ENCODE measurements around the gene SPEF2. TPM values are rescaled to one million over a fixed set of nuclear protein-coding genes. Genes with fewer than 3 reads are reported as not detected.

SPEF2 gene
- total RNA-seq, 2 experiments from 2014 or later, result 3.2 TPM

- POLR2A ChIA-PET, result interaction anchor here (1.0 kb wide), 3 partner anchors 9 to 85 kb away, joined by 3 to 5 read pairs (median 3); partner anchors contain the start of gene IL7R
- DNase-seq, result no peak
- no peak for TF ChIP-seq CTCF (IDR thresholded peaks at IDR 0.05)
- peaks cover 3% of the 10 kb centered on the region for H3K4me1 ChIP-seq (ENCODE audit: insufficient read depth, low read length)
- H3K27ac ChIP-seq (ENCODE audit: low read depth in 1 of 2, low read length in 2 of 2), result no peak overlapping the region
- no peaks in the 10 kb centered on the region for H3K9me3 Mint-ChIP-seq
- intact Hi-C loops (cut with DNase I, micrococcal nuclease), result loop anchor here (5.0 to 10.0 kb wide), 2 partner anchors 676 to 684 kb away; no protein-coding TSS in a partner anchor
- H3K4me3 ChIP-seq (ENCODE audit: low read length), result no peak overlapping the region
- H3K36me3 Mint-ChIP-seq (ENCODE audit: low read depth), result no peaks in the 10 kb centered on the region
- H3K9me3 ChIP-seq (ENCODE audit: control insufficient read depth in 1 of 2, insufficient read depth in 1 of 2, low read length in 2 of 2), result no peaks in the 10 kb centered on the region
- no peak overlapping the region for H3K27ac Mint-ChIP-seq
- ATAC-seq (ENCODE audit: poor library complexity), result no peak
- H3K4me3 Mint-ChIP-seq, result no peak overlapping the region
- peaks cover 38% of the 10 kb centered on the region for H3K4me1 Mint-ChIP-seq (ENCODE audit: low read depth)
- no peaks in the 10 kb centered on the region for H3K27me3 ChIP-seq (ENCODE audit: control insufficient read depth in 1 of 2, insufficient read depth in 2 of 2, low read length in 2 of 2)
- H3K36me3 ChIP-seq (ENCODE audit: insufficient read depth, low read length), result no peaks in the 10 kb centered on the region
- CTCF ChIA-PET, result interaction anchor here (2.2 kb wide), 1 partner anchor 120 kb away, joined by 8 read pairs; no protein-coding TSS in a partner anchor
- no peaks in the 10 kb centered on the region for H3K27me3 Mint-ChIP-seq
These were observed 153.6 kb downstream of the SPEF2 start for GRCh38 chr5:35771300-35771699.

DNA sequence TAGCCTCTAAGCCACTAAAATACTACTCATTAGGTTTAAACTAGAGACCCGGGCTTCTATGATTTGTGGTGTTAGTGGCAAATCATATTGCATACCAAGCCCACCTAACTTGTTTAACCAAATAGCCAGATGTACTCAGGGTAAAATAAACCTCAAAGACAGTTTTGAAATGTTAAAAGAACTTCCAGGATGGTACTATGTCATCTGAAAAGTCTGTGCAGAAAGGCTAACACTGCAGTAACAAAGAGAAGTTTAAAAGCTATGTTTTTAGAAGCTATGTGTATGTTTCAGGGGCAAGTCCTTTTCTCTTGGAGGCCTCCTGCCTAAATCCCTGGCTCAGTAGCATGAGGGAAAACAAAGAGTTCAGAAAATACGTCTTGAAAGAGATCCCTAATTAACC lies 154.2 kb downstream of the SPEF2 start:
- peaks cover 41% of the 10 kb centered on the region for H3K4me1 Mint-ChIP-seq (ENCODE audit: low read depth)
- H3K27ac Mint-ChIP-seq, result peak overlapping the region; percentile 11
- Histone ChIP-seq H3K4me1 (ENCODE audit: insufficient read depth, low read length) (peaks cover 3% of the 10 kb centered on the region), H3K27ac (ENCODE audit: low read depth in 1 of 2, low read length in 2 of 2) (no peak overlapping the region), H3K27me3 (ENCODE audit: control insufficient read depth in 1 of 2, insufficient read depth in 2 of 2, low read length in 2 of 2) (no peaks in the 10 kb centered on the region), H3K9me3 (ENCODE audit: control insufficient read depth in 1 of 2, insufficient read depth in 1 of 2, low read length in 2 of 2) (no peaks in the 10 kb centered on the region), H3K36me3 (ENCODE audit: insufficient read depth, low read length) (no peaks in the 10 kb centered on the region), H3K4me3 (ENCODE audit: low read length) (no peak overlapping the region)
- no peak for TF ChIP-seq CTCF (IDR thresholded peaks at IDR 0.05)
- DNase-seq, result no peak
- no peak overlapping the region for H3K4me3 Mint-ChIP-seq
- no peaks in the 10 kb centered on the region for H3K36me3 Mint-ChIP-seq (ENCODE audit: low read depth)
- ChIA-PET POLR2A (interaction anchor here (1.0 kb wide), 2 partner anchors 10 to 85 kb away, joined by 3 to 5 read pairs; partner anchors contain the start of gene IL7R), CTCF (no interaction called here)
- ATAC-seq (ENCODE audit: poor library complexity), result no peak
- H3K27me3 Mint-ChIP-seq, result no peaks in the 10 kb centered on the region
- intact Hi-C loops (cut with DNase I, micrococcal nuclease), result loop anchor here (5.0 to 10.0 kb wide), 2 partner anchors 677 to 685 kb away; no protein-coding TSS in a partner anchor
- H3K9me3 Mint-ChIP-seq, result no peaks in the 10 kb centered on the region

GRCh38 chr5:35773967-35774366 lies 156.3 kb downstream of the SPEF2 start:
- H3K4me1 ChIP-seq (ENCODE audit: insufficient read depth, low read length), result peaks cover 9% of the 10 kb centered on the region
- POLR2A ChIA-PET, result interaction anchor here (1.2 kb wide), 1 partner anchor 77 kb away, joined by 3 read pairs; no protein-coding TSS in a partner anchor
- TF ChIP-seq CTCF (IDR thresholded peaks at IDR 0.05), result no peak
- H3K4me3 ChIP-seq (ENCODE audit: low read length), result no peak overlapping the region
- DNase-seq (peak in 3 of 14 experiments; percentile 16 to 37 (median 25)), ATAC-seq (ENCODE audit: poor library complexity) (peak; percentile 48)
- H3K9me3 Mint-ChIP-seq, result no peaks in the 10 kb centered on the region
- H3K27me3 Mint-ChIP-seq, result no peaks in the 10 kb centered on the region
- peak overlapping the region; percentile 63 for H3K27ac Mint-ChIP-seq
- no peak overlapping the region for H3K27ac ChIP-seq (ENCODE audit: low read depth in 1 of 2, low read length in 2 of 2)
- no peaks in the 10 kb centered on the region for H3K36me3 Mint-ChIP-seq (ENCODE audit: low read depth)
- no peaks in the 10 kb centered on the region for H3K36me3 ChIP-seq (ENCODE audit: insufficient read depth, low read length)
- H3K27me3 ChIP-seq (ENCODE audit: control insufficient read depth in 1 of 2, insufficient read depth in 2 of 2, low read length in 2 of 2), result no peaks in the 10 kb centered on the region
- peak overlapping the region; percentile 1 for H3K4me3 Mint-ChIP-seq
- CTCF ChIA-PET, result no interaction called here
- intact Hi-C loops (cut with DNase I, micrococcal nuclease), result loop anchor here (5.0 to 10.0 kb wide), 2 partner anchors 679 to 687 kb away; no protein-coding TSS in a partner anchor
- H3K9me3 ChIP-seq (ENCODE audit: control insufficient read depth in 1 of 2, insufficient read depth in 1 of 2, low read length in 2 of 2), result no peaks in the 10 kb centered on the region
- peaks cover 58% of the 10 kb centered on the region for H3K4me1 Mint-ChIP-seq (ENCODE audit: low read depth)
